Osteocyte (in vitro differentiated cells): ENCODE data around the gene COX19. TPM values are rescaled to one million over a fixed set of nuclear protein-coding genes. Genes with fewer than 3 reads are reported as not detected.

ENCODE experiments used
- DNase-seq: peaks from one replicate; pipeline ENCODE4 v3.0.0; 2021; ENCODE audit warnings: mixed read lengths; ENCODE audit not compliant: unreplicated experiment; ENCODE audit errors: extremely low spot score
- H3K27ac Mint-ChIP-seq: one replicate; pipeline ENCODE4 v1.8.0; 2021; ENCODE audit warnings: mild to moderate bottlenecking, mixed read lengths; ENCODE audit not compliant: unreplicated experiment
- H3K27me3 Mint-ChIP-seq: one replicate; pipeline ENCODE4 v1.8.0; 2021; ENCODE audit warnings: mixed read lengths; ENCODE audit not compliant: unreplicated experiment
- H3K36me3 Mint-ChIP-seq: one replicate; pipeline ENCODE4 v1.8.0; 2021; ENCODE audit warnings: mixed read lengths; ENCODE audit not compliant: unreplicated experiment
- H3K4me1 Mint-ChIP-seq: one replicate; pipeline ENCODE4 v1.8.0; 2021; ENCODE audit warnings: mixed read lengths; ENCODE audit not compliant: unreplicated experiment
- H3K4me3 Mint-ChIP-seq: one replicate; pipeline ENCODE4 v1.8.0; 2021; ENCODE audit warnings: mild to moderate bottlenecking, moderate library complexity, mixed read lengths; ENCODE audit not compliant: unreplicated experiment
- H3K9me3 Mint-ChIP-seq: one replicate; pipeline ENCODE4 v1.8.0; 2021; ENCODE audit warnings: mixed read lengths; ENCODE audit not compliant: unreplicated experiment
- total RNA-seq: library from RNA; stranded (reverse); gene quantifications from 2 replicates; pipeline ENCODE4 v1.2.1, GENCODE V29; 2021
- TF ChIP-seq, protein P1 (sequence below): fragments of 200-600 bp; sonication (generic); IDR thresholded peaks from 2 replicates; pipeline ENCODE4 v1.5.0; 2021; ENCODE audit warnings: antibody characterized with exemption, mild to moderate bottlenecking, moderate library complexity

COX19 gene
- total RNA-seq, 1 donor from 2014 or later, result 11.4 TPM

DNA sequence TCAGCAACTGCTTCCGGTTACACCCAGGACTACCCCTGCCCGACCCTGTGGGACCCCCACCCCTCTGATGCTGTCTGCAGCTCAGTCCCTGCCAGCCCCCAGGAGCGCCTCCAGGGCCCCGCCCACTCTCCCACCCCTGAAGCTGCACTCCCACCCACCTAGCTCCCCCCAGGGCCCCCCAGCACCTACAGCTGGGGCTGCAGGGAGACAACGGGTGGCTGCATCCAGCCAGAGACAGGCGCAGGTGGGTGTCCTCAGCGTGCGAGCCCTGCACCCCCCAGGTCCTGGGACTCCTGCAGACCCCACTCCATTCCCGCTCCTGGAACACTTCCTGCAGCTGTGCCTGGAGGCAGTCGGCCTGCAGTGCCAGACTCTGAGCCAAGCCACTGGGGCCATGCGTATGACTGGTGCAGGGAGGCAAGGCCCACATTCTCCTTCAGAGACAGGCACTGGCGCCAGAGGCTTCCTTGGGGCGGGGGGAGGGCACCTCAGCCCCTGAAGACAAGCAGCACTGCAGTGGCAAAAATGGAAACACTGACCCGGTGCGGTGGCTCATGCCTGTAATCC, 13.7 kb upstream of the COX19 start:
- Mint-ChIP-seq H3K4me1 (peaks cover 20% of the 10 kb centered on the region), H3K27me3 (no peaks in the 10 kb centered on the region), H3K36me3 (no peaks in the 10 kb centered on the region), H3K27ac (no peak overlapping the region), H3K9me3 (no peaks in the 10 kb centered on the region), H3K4me3 (no peak overlapping the region)
- TF ChIP-seq, protein P1, sequence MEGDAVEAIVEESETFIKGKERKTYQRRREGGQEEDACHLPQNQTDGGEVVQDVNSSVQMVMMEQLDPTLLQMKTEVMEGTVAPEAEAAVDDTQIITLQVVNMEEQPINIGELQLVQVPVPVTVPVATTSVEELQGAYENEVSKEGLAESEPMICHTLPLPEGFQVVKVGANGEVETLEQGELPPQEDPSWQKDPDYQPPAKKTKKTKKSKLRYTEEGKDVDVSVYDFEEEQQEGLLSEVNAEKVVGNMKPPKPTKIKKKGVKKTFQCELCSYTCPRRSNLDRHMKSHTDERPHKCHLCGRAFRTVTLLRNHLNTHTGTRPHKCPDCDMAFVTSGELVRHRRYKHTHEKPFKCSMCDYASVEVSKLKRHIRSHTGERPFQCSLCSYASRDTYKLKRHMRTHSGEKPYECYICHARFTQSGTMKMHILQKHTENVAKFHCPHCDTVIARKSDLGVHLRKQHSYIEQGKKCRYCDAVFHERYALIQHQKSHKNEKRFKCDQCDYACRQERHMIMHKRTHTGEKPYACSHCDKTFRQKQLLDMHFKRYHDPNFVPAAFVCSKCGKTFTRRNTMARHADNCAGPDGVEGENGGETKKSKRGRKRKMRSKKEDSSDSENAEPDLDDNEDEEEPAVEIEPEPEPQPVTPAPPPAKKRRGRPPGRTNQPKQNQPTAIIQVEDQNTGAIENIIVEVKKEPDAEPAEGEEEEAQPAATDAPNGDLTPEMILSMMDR, result no peak
- no peak for DNase-seq

DNA sequence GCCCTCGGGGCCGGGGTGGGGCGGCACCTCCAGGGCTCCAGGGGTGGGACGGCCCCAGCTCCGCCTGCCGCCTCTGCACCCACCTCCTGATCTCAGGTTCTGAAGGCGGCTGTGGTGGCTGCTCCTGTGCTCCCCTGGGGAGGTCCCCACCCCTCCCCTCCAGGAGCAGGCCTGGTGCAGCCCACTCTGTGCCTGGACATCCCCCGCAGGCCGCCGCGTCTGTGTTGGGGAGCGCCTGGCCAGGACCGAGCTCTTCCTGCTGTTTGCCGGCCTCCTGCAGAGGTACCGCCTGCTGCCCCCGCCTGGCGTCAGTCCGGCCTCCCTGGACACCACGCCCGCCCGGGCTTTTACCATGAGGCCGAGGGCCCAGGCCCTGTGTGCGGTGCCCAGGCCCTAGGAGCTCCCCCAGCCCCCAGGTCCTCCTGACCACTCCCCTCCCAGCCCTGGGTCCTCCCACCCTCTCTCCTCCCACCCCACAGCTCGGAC, 13.1 kb upstream of the COX19 start:
- Mint-ChIP-seq H3K4me3 (no peak overlapping the region), H3K4me1 (peaks cover 18% of the 10 kb centered on the region), H3K27ac (no peak overlapping the region), H3K36me3 (no peaks in the 10 kb centered on the region), H3K27me3 (no peaks in the 10 kb centered on the region), H3K9me3 (no peaks in the 10 kb centered on the region)
- DNase-seq, result no peak
- TF ChIP-seq, protein P1, result no peak

DNA sequence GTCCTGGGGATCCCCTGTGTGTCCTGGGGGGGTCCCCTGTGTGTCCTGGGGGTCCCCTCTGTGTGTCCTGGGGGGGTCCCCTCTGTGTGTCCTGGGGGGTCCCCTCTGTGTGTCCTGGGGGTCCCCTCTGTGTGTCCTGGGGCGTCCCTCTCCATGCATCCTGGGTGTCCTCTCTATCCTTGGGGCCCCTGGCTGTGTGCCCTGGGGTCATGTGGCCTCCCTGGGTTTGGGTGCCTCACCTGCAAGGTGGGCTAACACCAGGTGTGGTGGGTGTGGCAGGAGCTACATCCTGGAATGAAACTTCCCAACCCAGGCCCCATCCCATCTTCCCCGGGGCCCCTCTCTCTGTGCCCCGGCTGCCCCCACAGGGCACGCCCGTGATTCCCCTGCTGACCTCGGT, 12.6 kb upstream of the COX19 start:
- H3K4me1 Mint-ChIP-seq, result peaks cover 13% of the 10 kb centered on the region
- H3K27ac Mint-ChIP-seq, result no peak overlapping the region
- no peaks in the 10 kb centered on the region for H3K36me3 Mint-ChIP-seq

DNA sequence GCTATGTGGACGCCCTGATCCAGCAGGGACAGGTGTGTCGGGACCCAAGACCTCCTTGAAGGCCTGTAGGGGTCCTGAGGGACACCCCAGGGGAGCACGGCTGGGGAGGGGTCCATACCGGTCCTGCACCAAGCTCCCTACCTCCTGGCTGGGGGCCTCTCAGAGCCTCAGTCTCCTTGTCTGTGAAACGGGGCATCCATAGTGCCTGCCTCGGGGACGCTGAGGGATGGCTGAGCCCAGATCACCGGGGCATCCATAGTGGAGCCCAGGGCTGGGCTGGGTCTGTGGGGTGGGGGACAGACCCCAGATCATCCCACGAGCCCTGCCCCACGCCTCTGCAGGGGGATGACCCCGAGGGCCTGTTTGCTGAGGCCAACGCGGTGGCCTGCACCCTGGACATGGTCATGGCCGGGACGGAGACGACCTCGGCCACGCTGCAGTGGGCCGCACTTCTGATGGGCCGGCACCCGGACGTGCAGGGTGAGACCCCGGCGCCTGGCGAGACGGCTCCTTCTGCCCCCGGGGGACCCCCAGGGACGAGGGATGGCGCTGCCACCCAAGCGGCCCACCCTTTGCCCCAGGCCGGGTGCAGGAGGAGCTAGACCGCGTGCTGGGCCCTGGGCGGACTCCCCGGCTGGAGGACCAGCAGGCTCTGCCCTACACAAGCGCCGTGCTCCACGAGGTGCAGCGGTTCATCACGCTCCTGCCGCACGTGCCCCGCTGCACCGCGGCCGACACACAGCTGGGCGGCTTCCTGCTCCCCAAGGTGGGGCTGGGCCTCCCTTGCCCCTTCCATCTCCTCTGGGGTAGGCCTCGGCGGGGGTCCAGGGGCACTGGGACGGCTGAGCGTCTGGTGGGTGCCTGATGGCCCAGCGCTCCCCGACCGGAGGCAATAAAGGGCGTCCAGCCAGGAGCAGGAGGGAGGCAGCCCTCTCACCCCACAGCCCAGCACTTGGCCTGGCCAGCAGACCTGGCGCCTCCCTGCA, 11.7 kb upstream of the COX19 start:
- H3K36me3 Mint-ChIP-seq, result no peaks in the 10 kb centered on the region
- H3K4me1 Mint-ChIP-seq, result peaks cover 11% of the 10 kb centered on the region
- TF ChIP-seq, protein P1, result no peak
- DNase-seq, result no peak
- H3K9me3 Mint-ChIP-seq, result no peaks in the 10 kb centered on the region
- H3K4me3 Mint-ChIP-seq, result no peak overlapping the region
- no peak overlapping the region for H3K27ac Mint-ChIP-seq
- no peaks in the 10 kb centered on the region for H3K27me3 Mint-ChIP-seq

More for the DNA sequence above, 12.6 kb upstream of the COX19 start:
- Mint-ChIP-seq H3K27me3 (no peaks in the 10 kb centered on the region), H3K4me3 (no peak overlapping the region), H3K9me3 (no peaks in the 10 kb centered on the region)
- no peak for DNase-seq
- TF ChIP-seq, protein P1, result no peak
